Neutrophil (primary cell): Measurements from ENCODE around the gene STH.

Source experiments
- H3K27ac ChIP-seq: fragments of 200-600 bp; sonication (generic); 2 replicates; pipeline ENCODE4 v1.5.1; 2016; ENCODE audit warnings: mild to moderate bottlenecking, moderate library complexity
- H3K27me3 ChIP-seq: fragments of 200-600 bp; sonication (generic); 2 replicates; pipeline ENCODE4 v1.6.0; 2016; ENCODE audit warnings: mild to moderate bottlenecking
- H3K36me3 ChIP-seq: fragments of 200-600 bp; sonication (generic); 2 replicates; pipeline ENCODE4 v1.5.1; 2017
- H3K4me1 ChIP-seq, 2 experiments: fragments of 200-600 bp in 1 of 2; sonication (generic) in 1 of 2; 1 replicate in 1 of 2; 2 replicates in 1 of 2; pipeline versions ENCODE4 v1.5.1 to v1.6.1; 2013 to 2016; ENCODE audit warnings: low read depth in 1 of 2, low read length in 1 of 2, mild to moderate bottlenecking in 1 of 2, moderate library complexity in 1 of 2; ENCODE audit not compliant: control insufficient read depth in 1 of 2, insufficient read depth in 1 of 2
- H3K4me3 ChIP-seq, 2 experiments: fragments of 200-600 bp in 1 of 2; sonication (generic) in 1 of 2; 1 replicate in 1 of 2; 2 replicates in 1 of 2; pipeline ENCODE4 v1.5.1; 2013 to 2016; ENCODE audit warnings: low read depth in 1 of 2, low read length in 1 of 2, mild to moderate bottlenecking in 1 of 2, moderate library complexity in 1 of 2
- H3K9me3 ChIP-seq: fragments of 200-600 bp; sonication (generic); 2 replicates; pipeline ENCODE4 v1.5.1; 2016
- TF ChIP-seq, protein P1 (sequence below): fragments of 200-600 bp; sonication (generic); IDR thresholded peaks from 2 replicates; pipeline ENCODE4 v1.5.1; 2016; ENCODE audit warnings: antibody characterized with exemption

STH gene

DNA sequence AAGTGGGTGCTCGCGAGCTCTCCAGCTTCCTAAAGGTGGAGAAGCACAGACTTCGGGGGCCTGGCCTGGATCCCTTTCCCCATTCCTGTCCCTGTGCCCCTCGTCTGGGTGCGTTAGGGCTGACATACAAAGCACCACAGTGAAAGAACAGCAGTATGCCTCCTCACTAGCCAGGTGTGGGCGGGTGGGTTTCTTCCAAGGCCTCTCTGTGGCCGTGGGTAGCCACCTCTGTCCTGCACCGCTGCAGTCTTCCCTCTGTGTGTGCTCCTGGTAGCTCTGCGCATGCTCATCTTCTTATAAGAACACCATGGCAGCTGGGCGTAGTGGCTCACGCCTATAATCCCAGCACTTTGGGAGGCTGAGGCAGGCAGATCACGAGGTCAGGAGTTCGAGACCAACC lies 1.9 kb upstream of the STH start:
- no peaks in the 10 kb centered on the region for H3K36me3 ChIP-seq
- H3K27me3 ChIP-seq, result no peaks in the 10 kb centered on the region
- no peak overlapping the region for H3K27ac ChIP-seq
- TF ChIP-seq, protein P1, sequence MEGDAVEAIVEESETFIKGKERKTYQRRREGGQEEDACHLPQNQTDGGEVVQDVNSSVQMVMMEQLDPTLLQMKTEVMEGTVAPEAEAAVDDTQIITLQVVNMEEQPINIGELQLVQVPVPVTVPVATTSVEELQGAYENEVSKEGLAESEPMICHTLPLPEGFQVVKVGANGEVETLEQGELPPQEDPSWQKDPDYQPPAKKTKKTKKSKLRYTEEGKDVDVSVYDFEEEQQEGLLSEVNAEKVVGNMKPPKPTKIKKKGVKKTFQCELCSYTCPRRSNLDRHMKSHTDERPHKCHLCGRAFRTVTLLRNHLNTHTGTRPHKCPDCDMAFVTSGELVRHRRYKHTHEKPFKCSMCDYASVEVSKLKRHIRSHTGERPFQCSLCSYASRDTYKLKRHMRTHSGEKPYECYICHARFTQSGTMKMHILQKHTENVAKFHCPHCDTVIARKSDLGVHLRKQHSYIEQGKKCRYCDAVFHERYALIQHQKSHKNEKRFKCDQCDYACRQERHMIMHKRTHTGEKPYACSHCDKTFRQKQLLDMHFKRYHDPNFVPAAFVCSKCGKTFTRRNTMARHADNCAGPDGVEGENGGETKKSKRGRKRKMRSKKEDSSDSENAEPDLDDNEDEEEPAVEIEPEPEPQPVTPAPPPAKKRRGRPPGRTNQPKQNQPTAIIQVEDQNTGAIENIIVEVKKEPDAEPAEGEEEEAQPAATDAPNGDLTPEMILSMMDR, result no peak
- no peak overlapping the region for H3K4me3 ChIP-seq
- H3K9me3 ChIP-seq, result no peaks in the 10 kb centered on the region
- no peaks in the 10 kb centered on the region for H3K4me1 ChIP-seq

DNA sequence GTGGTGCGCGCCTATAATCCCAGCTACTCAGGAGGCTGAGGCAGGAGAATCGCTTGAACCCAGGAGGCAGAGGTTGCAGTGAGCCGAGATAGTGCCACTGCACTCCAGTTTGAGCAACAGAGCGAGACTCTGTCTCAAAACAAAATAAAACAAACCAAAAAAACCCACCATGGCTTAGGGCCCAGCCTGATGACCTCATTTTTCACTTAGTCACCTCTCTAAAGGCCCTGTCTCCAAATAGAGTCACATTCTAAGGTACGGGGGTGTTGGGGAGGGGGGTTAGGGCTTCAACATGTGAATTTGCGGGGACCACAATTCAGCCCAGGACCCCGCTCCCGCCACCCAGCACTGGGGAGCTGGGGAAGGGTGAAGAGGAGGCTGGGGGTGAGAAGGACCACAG lies 1.4 kb upstream of the STH start:
- Histone ChIP-seq H3K4me3 (no peak overlapping the region), H3K27ac (no peak overlapping the region), H3K9me3 (no peaks in the 10 kb centered on the region), H3K27me3 (no peaks in the 10 kb centered on the region), H3K36me3 (no peaks in the 10 kb centered on the region), H3K4me1 (no peaks in the 10 kb centered on the region)
- TF ChIP-seq, protein P1, result no peak

DNA sequence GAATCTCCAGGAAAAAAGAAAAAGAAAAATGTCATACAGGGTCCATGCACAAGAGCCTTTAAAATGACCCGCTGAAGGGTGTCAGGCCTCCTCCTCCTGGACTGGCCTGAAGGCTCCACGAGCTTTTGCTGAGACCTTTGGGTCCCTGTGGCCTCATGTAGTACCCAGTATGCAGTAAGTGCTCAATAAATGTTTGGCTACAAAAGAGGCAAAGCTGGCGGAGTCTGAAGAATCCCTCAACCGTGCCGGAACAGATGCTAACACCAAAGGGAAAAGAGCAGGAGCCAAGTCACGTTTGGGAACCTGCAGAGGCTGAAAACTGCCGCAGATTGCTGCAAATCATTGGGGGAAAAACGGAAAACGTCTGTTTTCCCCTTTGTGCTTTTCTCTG lies 845 bp downstream of the STH start:
- H3K27ac ChIP-seq, result no peak overlapping the region
- H3K27me3 ChIP-seq, result no peaks in the 10 kb centered on the region
- no peaks in the 10 kb centered on the region for H3K9me3 ChIP-seq
- no peaks in the 10 kb centered on the region for H3K4me1 ChIP-seq
- no peak overlapping the region for H3K4me3 ChIP-seq
- H3K36me3 ChIP-seq, result no peaks in the 10 kb centered on the region
- TF ChIP-seq, protein P1, result no peak

DNA sequence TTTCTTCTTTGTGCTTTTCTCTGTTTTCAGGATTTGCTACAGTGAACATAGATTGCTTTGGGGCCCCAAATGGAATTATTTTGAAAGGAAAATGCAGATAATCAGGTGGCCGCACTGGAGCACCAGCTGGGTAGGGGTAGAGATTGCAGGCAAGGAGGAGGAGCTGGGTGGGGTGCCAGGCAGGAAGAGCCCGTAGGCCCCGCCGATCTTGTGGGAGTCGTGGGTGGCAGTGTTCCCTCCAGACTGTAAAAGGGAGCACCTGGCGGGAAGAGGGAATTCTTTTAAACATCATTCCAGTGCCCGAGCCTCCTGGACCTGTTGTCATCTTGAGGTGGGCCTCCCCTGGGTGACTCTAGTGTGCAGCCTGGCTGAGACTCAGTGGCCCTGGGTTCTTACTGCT lies 1.2 kb downstream of the STH start:
- no peaks in the 10 kb centered on the region for H3K4me1 ChIP-seq
- H3K36me3 ChIP-seq, result no peaks in the 10 kb centered on the region
- H3K27ac ChIP-seq, result no peak overlapping the region
- H3K9me3 ChIP-seq, result no peaks in the 10 kb centered on the region
- no peak overlapping the region for H3K4me3 ChIP-seq
- H3K27me3 ChIP-seq, result no peaks in the 10 kb centered on the region
- TF ChIP-seq, protein P1, result no peak

DNA sequence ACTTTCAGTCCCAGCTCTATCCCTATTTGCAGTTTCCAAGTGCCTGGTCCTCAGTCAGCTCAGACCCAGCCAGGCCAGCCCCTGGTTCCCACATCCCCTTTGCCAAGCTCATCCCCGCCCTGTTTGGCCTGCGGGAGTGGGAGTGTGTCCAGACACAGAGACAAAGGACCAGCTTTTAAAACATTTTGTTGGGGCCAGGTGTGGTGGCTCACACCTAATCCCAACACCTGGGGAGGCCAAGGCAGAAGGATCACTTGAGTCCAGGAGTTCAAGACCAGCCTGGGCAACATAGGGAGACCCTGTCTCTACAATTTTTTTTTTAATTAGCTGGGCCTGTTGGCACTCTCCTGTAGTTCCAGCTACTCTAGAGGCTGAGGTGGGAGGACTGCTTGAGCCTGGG lies 1.7 kb downstream of the STH start:
- H3K27me3 ChIP-seq, result no peaks in the 10 kb centered on the region
- TF ChIP-seq, protein P1, result no peak
- H3K27ac ChIP-seq, result no peak overlapping the region

More for the DNA sequence above, 1.7 kb downstream of the STH start:
- Histone ChIP-seq H3K9me3 (no peaks in the 10 kb centered on the region), H3K4me1 (no peaks in the 10 kb centered on the region), H3K4me3 (no peak overlapping the region), H3K36me3 (no peaks in the 10 kb centered on the region)
